NCI-H1694 treated with DMSO at 0.1 percent for 48 hours (cell line): ENCODE data around the gene AATK.
A peak's percentile ranks its signal among the peaks of the same experiment; 100 is the strongest.

Experiments used
- DNase-seq: peaks from one replicate; lab custom pipeline; 2025; lab: John Stamatoyannopoulos, UW

The AATK gene

GRCh38 chr17:81143200-81143527 lies 22.9 kb downstream of the AATK start:
- no peak for DNase-seq

- DNase-seq: peak; percentile 52
Measured at GRCh38 chr17:81142301-81143199, 23.5 kb downstream of the AATK start.

- no peak for DNase-seq
Measured at GRCh38 chr17:81140695-81141094, 25.3 kb downstream of the AATK start.

GRCh38 chr17:81140018-81140417 lies 26.0 kb downstream of the AATK start:
- no peak for DNase-seq

- no peak for DNase-seq
Measured at GRCh38 chr17:81139428-81139827, 26.6 kb downstream of the AATK start.

GRCh38 chr17:81138500-81138899 lies 27.5 kb downstream of the AATK start:
- DNase-seq: no peak

- DNase-seq: no peak
Measured at GRCh38 chr17:81138083-81138482, 27.9 kb downstream of the AATK start.

- no peak for DNase-seq
Measured at GRCh38 chr17:81137248-81137647, 28.8 kb downstream of the AATK start.

- DNase-seq: no peak
Measured at GRCh38 chr17:81136366-81136765, 29.7 kb downstream of the AATK start.

- peak; percentile 89 for DNase-seq
Measured at GRCh38 chr17:81135505-81136278, 30.3 kb downstream of the AATK start.

GRCh38 chr17:81134064-81134781 lies 31.8 kb downstream of the AATK start:
- no peak for DNase-seq

- DNase-seq: no peak
Measured at GRCh38 chr17:81132770-81133723, 33.0 kb downstream of the AATK start.

- DNase-seq: no peak
Measured at GRCh38 chr17:81132197-81132540, 33.9 kb downstream of the AATK start.

- DNase-seq: no peak
Measured at GRCh38 chr17:81131486-81132196, 34.4 kb downstream of the AATK start.

GRCh38 chr17:81130385-81131361 lies 35.3 kb downstream of the AATK start:
- no peak for DNase-seq

GRCh38 chr17:81129711-81130367 lies 36.2 kb downstream of the AATK start:
- DNase-seq: no peak

GRCh38 chr17:81129289-81129688 lies 36.7 kb downstream of the AATK start:
- DNase-seq: no peak

- DNase-seq: no peak
Measured at GRCh38 chr17:81128774-81129173, 37.2 kb downstream of the AATK start.

- no peak for DNase-seq
Measured at GRCh38 chr17:81128338-81128737, 37.7 kb downstream of the AATK start.
